Measurements from ENCODE around the gene MCC. TPM values are rescaled to one million over a fixed set of nuclear protein-coding genes. Genes with fewer than 3 reads are reported as not detected.

MCC gene
- total RNA-seq: 36.3 TPM

- no peak for DNase-seq (ENCODE audit: low spot score)
- peak; percentile 82 for ATAC-seq
Observed at GRCh38 chr5:113487781-113488644, at the start of gene MCC. MCC (minus strand) TSS chr5:113488453.

GRCh38 chr5:113531481-113532159 lies 43.4 kb upstream of the MCC start:
- ATAC-seq (no peak), DNase-seq (ENCODE audit: low spot score) (no peak)

GRCh38 chr5:113527746-113528145 lies 39.5 kb upstream of the MCC start:
- ATAC-seq (no peak), DNase-seq (ENCODE audit: low spot score) (no peak)

GRCh38 chr5:113526421-113526820 lies 38.2 kb upstream of the MCC start:
- no peak for ATAC-seq
- no peak for DNase-seq (ENCODE audit: low spot score)

- ATAC-seq: no peak
- no peak for DNase-seq (ENCODE audit: low spot score)
Observed at GRCh38 chr5:113524927-113525326, 36.7 kb upstream of the MCC start.

GRCh38 chr5:113523168-113523567 lies 34.9 kb upstream of the MCC start:
- no peak for ATAC-seq
- DNase-seq (ENCODE audit: low spot score): no peak

GRCh38 chr5:113520899-113521298 lies 32.6 kb upstream of the MCC start:
- ATAC-seq: no peak
- DNase-seq (ENCODE audit: low spot score): no peak

GRCh38 chr5:113520429-113520828 lies 32.2 kb upstream of the MCC start:
- ATAC-seq (peak; percentile 47), DNase-seq (ENCODE audit: low spot score) (no peak)

- DNase-seq (ENCODE audit: low spot score): no peak
- ATAC-seq: peak; percentile 47
Observed at GRCh38 chr5:113519412-113519811, 31.2 kb upstream of the MCC start.

GRCh38 chr5:113518884-113519283 lies 30.6 kb upstream of the MCC start:
- ATAC-seq (no peak), DNase-seq (ENCODE audit: low spot score) (no peak)

GRCh38 chr5:113514289-113514635 lies 26.0 kb upstream of the MCC start:
- DNase-seq (ENCODE audit: low spot score): no peak
- ATAC-seq: no peak

GRCh38 chr5:113513384-113514288 lies 25.4 kb upstream of the MCC start, which contains the start of gene YTHDC2:
YTHDC2 (plus strand) TSS chr5:113513694; CDS start chr5:113513896, 202 bp downstream.
- ATAC-seq (peak; percentile 93), DNase-seq (ENCODE audit: low spot score) (peak; percentile 89)

GRCh38 chr5:113512341-113512740 lies 24.1 kb upstream of the MCC start:
- DNase-seq (ENCODE audit: low spot score): no peak
- no peak for ATAC-seq

GRCh38 chr5:113510836-113511451 lies 22.7 kb upstream of the MCC start:
- ATAC-seq (peak; percentile 14), DNase-seq (ENCODE audit: low spot score) (no peak)

GRCh38 chr5:113508756-113509155 lies 20.5 kb upstream of the MCC start:
- DNase-seq (ENCODE audit: low spot score) (no peak), ATAC-seq (no peak)

- DNase-seq (ENCODE audit: low spot score): no peak
- no peak for ATAC-seq
Observed at GRCh38 chr5:113507601-113508000, 19.3 kb upstream of the MCC start.

- DNase-seq (ENCODE audit: low spot score) (no peak), ATAC-seq (no peak)
Observed at GRCh38 chr5:113505181-113505580, 16.9 kb upstream of the MCC start.

GRCh38 chr5:113503146-113503545 lies 14.9 kb upstream of the MCC start:
- no peak for ATAC-seq
- DNase-seq (ENCODE audit: low spot score): no peak

- no peak for ATAC-seq
- no peak for DNase-seq (ENCODE audit: low spot score)
Observed at GRCh38 chr5:113502073-113502472, 13.8 kb upstream of the MCC start.

GRCh38 chr5:113495422-113495841 lies 7.2 kb upstream of the MCC start:
- ATAC-seq (no peak), DNase-seq (ENCODE audit: low spot score) (no peak)

- ATAC-seq (no peak), DNase-seq (ENCODE audit: low spot score) (no peak)
Observed at GRCh38 chr5:113493446-113493845, 5.2 kb upstream of the MCC start.

Data from left lobe of liver (tissue), 2 donors.